Mesendoderm (in vitro differentiated cells): ENCODE data around the gene TMEM179.

Experiments
- DNase-seq: peaks from one replicate; pipeline ENCODE4 v3.0.0; 2013
- H2AK5ac ChIP-seq: 2 replicates; pipeline ENCODE4 v1.6.1; 2013; ENCODE audit warnings: low read length, inconsistent platforms
- H2BK120ac ChIP-seq: 2 replicates; pipeline ENCODE4 v1.6.1; 2013; ENCODE audit warnings: low read depth, mild to moderate bottlenecking, low read length, moderate library complexity, mixed read lengths
- H2BK15ac ChIP-seq: replicated peaks from 2 replicates; pipeline ENCODE4 v1.6.1; 2013; ENCODE audit warnings: low read depth, mild to moderate bottlenecking, moderate library complexity
- H2BK5ac ChIP-seq: 2 replicates; pipeline ENCODE4 v1.6.1; 2013; ENCODE audit warnings: low read length, inconsistent platforms
- H3K18ac ChIP-seq: 2 replicates; pipeline ENCODE4 v1.6.1; 2013; ENCODE audit warnings: mild to moderate bottlenecking, low read length, mixed read lengths
- H3K23ac ChIP-seq: one replicate; pipeline ENCODE4 v1.6.1; 2013; ENCODE audit warnings: low read length
- H3K27ac ChIP-seq: 2 replicates; pipeline ENCODE4 v1.5.1; 2013; ENCODE audit warnings: low read depth, mild to moderate bottlenecking, inconsistent platforms, low read length, moderate library complexity
- H3K27me3 ChIP-seq: 2 replicates; pipeline ENCODE4 v1.6.1; 2013; ENCODE audit warnings: low read length, control low read depth, mild to moderate bottlenecking, inconsistent platforms; ENCODE audit not compliant: insufficient read depth, poor library complexity
- H3K36me3 ChIP-seq: 2 replicates; pipeline ENCODE4 v1.6.1; 2013; ENCODE audit warnings: low read length, inconsistent platforms; ENCODE audit not compliant: control insufficient read depth, insufficient read depth
- H3K4ac ChIP-seq: one replicate; pipeline ENCODE4 v1.6.1; 2013; ENCODE audit warnings: low read depth, mild to moderate bottlenecking, low read length, moderate library complexity
- H3K4me1 ChIP-seq: 2 replicates; pipeline ENCODE4 v1.6.1; 2013; ENCODE audit warnings: low read depth, low read length, inconsistent platforms; ENCODE audit not compliant: control insufficient read depth
- H3K4me2 ChIP-seq: 2 replicates; pipeline ENCODE4 v1.6.1; 2013; ENCODE audit warnings: low read length
- H3K4me3 ChIP-seq: 2 replicates; pipeline ENCODE4 v1.5.1; 2013; ENCODE audit warnings: mild to moderate bottlenecking, low read length
- H3K56ac ChIP-seq: one replicate; pipeline ENCODE4 v1.6.1; 2013; ENCODE audit warnings: low read length
- H3K79me1 ChIP-seq: 2 replicates; pipeline ENCODE4 v1.6.1; 2013; ENCODE audit warnings: low read length, inconsistent platforms
- H3K79me2 ChIP-seq: 2 replicates; pipeline ENCODE4 v1.6.1; 2013; ENCODE audit warnings: mild to moderate bottlenecking, low read length; ENCODE audit not compliant: control insufficient read depth, insufficient read depth
- H3K9ac ChIP-seq: 2 replicates; pipeline ENCODE4 v1.6.1; 2013; ENCODE audit warnings: low read length, inconsistent platforms
- H4K5ac ChIP-seq: one replicate; pipeline ENCODE4 v1.6.1; 2013; ENCODE audit warnings: low read length
- H4K8ac ChIP-seq: one replicate; pipeline ENCODE4 v1.6.1; 2013; ENCODE audit warnings: low read depth, mild to moderate bottlenecking, control low read depth, low read length, moderate library complexity
- WGBS: extraction: QIAGEN DNeasy Blood & Tissue Kit; methylation state at CpG from one replicate; pipeline ENCODE4 v1.1.7; 2013; ENCODE audit warnings: low lambda C conversion rate, missing lambda C conversion rate; ENCODE audit not compliant: insufficient coverage; ENCODE audit errors: extremely low coverage; 5-methylcytosine and 5-hydroxymethylcytosine counted together

The TMEM179 gene

GRCh38 chr14:104554608-104555429 is 49.8 kb downstream of the TMEM179 start:
- no peak overlapping the region for H2AK5ac ChIP-seq
- no peak overlapping the region for H2BK15ac ChIP-seq
- H3K36me3 ChIP-seq, result no peaks in the 10 kb centered on the region
- H2BK5ac ChIP-seq, result no peak overlapping the region
- DNase-seq, result no peak
- no peak overlapping the region for H4K8ac ChIP-seq
- H3K4me3 ChIP-seq, result no peak overlapping the region
- H3K4me2 ChIP-seq, result no peak overlapping the region
- H3K4me1 ChIP-seq, result no peaks in the 10 kb centered on the region
- no peak overlapping the region for H3K18ac ChIP-seq
- H3K27me3 ChIP-seq, result no peaks in the 10 kb centered on the region
- H3K27ac ChIP-seq, result no peak overlapping the region
- H3K79me2 ChIP-seq, result no peaks in the 10 kb centered on the region
- H3K9ac ChIP-seq, result no peak overlapping the region
- H3K79me1 ChIP-seq, result no peaks in the 10 kb centered on the region
- H2BK120ac ChIP-seq, result no peak overlapping the region
- H3K4ac ChIP-seq, result no peak overlapping the region
- H3K56ac ChIP-seq, result no peak overlapping the region
- H3K23ac ChIP-seq, result no peak overlapping the region
- WGBS, result no CpG with 5 or more reads among the region's 26 CpGs
- H4K5ac ChIP-seq, result no peak overlapping the region

DNA sequence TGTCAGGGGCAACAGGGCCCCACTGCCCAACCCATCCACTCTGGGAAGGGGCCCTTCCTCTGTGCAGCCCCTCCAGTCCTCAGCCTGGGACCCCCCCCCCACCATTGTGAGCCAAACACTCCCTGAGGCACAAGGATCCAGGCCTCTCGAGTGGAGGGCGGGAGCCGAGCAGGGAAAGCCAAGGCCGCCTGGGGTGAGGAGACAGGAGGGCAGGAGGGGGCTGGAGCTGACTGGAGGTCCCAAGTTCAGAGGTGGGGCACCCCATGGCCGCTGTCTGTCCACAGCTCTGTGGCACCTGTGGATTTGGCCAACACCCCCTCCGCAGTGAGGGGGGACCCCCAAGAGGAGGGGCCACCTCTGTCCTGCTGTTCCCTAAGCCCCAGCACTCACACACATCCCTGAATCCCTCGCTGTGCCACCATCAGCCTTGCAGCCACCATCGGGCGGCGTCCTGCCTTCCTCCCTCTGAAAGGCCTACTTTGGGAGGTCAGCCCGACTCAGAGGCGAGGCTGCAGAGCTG is 50.4 kb downstream of the TMEM179 start:
- Histone ChIP-seq H4K5ac (no peak overlapping the region), H3K27me3 (no peaks in the 10 kb centered on the region), H3K56ac (no peak overlapping the region), H3K9ac (no peak overlapping the region), H3K4me2 (no peak overlapping the region), H3K4me3 (no peak overlapping the region), H3K79me2 (no peaks in the 10 kb centered on the region), H4K8ac (no peak overlapping the region), H3K23ac (no peak overlapping the region), H3K18ac (no peak overlapping the region), H3K4me1 (no peaks in the 10 kb centered on the region), H2BK5ac (no peak overlapping the region), H3K79me1 (no peaks in the 10 kb centered on the region), H3K4ac (no peak overlapping the region), H2BK15ac (no peak overlapping the region), H2AK5ac (no peak overlapping the region), H3K36me3 (no peaks in the 10 kb centered on the region), H3K27ac (no peak overlapping the region), H2BK120ac (no peak overlapping the region)
- no CpG with 5 or more reads among the region's 12 CpGs for WGBS
- no peak for DNase-seq

DNA sequence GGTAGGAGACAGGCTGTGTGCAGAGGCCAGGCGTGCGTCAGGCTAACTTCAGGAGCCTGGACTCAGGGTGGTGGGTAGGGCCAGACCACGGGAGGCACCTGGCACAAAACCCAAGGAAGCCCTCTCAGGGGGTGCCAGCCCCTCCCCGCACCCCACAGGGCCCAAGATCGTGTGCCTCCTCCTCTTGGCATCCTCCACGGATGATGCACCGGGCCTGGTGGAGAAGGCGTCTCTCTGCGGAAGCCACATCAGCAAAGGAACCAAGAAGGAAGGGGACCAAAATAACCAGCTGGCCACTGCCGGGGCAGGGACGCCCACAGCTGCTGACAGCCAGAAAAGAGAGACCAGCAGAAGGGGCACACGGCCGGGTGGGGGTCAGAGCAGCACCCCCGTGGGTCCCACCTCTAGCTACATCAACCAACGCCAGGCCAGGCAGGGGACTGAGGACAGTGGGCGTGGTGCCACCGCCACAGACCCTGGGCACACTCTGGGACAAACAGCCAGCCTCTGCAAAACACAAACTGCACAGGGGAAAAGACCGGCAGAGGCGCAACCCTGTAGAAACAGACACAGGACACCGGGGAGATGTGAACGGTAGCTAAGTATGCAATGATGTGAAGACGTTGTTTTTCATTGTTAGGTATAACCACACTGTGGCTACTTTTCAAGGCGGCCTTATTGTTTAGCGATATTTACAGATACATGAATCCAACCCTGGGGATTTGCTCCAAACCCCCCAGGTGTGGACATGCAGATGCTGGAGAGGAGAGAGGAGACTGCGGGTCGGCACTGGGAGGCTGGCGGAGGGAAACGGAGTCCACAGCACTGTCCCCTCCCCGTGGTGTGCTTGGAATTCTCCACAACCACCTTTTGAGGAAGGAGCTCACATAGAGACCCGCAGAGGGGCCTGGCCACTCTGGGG is 51.1 kb downstream of the TMEM179 start:
- no peaks in the 10 kb centered on the region for H3K36me3 ChIP-seq
- H3K23ac ChIP-seq, result no peak overlapping the region
- H2BK15ac ChIP-seq, result no peak overlapping the region
- H3K18ac ChIP-seq, result no peak overlapping the region
- no peak overlapping the region for H3K27ac ChIP-seq
- H4K8ac ChIP-seq, result no peak overlapping the region
- no peaks in the 10 kb centered on the region for H3K79me2 ChIP-seq
- H3K79me1 ChIP-seq, result no peaks in the 10 kb centered on the region
- H3K56ac ChIP-seq, result no peak overlapping the region
- H2BK120ac ChIP-seq, result no peak overlapping the region
- no peak overlapping the region for H4K5ac ChIP-seq
- no peaks in the 10 kb centered on the region for H3K4me1 ChIP-seq
- no peak for DNase-seq
- H2BK5ac ChIP-seq, result no peak overlapping the region
- H3K9ac ChIP-seq, result no peak overlapping the region
- no peak overlapping the region for H2AK5ac ChIP-seq
- no CpG with 5 or more reads among the region's 30 CpGs for WGBS
- no peak overlapping the region for H3K4ac ChIP-seq
- H3K27me3 ChIP-seq, result no peaks in the 10 kb centered on the region
- no peak overlapping the region for H3K4me2 ChIP-seq
- no peak overlapping the region for H3K4me3 ChIP-seq

GRCh38 chr14:104552738-104553125 is 51.8 kb downstream of the TMEM179 start:
- no peak overlapping the region for H4K5ac ChIP-seq
- no peak overlapping the region for H2BK5ac ChIP-seq
- H4K8ac ChIP-seq, result no peak overlapping the region
- H3K4me3 ChIP-seq, result no peak overlapping the region
- H3K4me1 ChIP-seq, result no peaks in the 10 kb centered on the region
- H3K27ac ChIP-seq, result no peak overlapping the region
- H3K56ac ChIP-seq, result no peak overlapping the region
- H3K9ac ChIP-seq, result no peak overlapping the region
- no peak overlapping the region for H2BK120ac ChIP-seq
- no peaks in the 10 kb centered on the region for H3K79me1 ChIP-seq
- no peak overlapping the region for H3K23ac ChIP-seq
- no peaks in the 10 kb centered on the region for H3K27me3 ChIP-seq
- H2BK15ac ChIP-seq, result no peak overlapping the region
- no peak overlapping the region for H3K4me2 ChIP-seq
- no peak for DNase-seq
- H3K36me3 ChIP-seq, result no peaks in the 10 kb centered on the region
- no CpG with 5 or more reads among the region's 9 CpGs for WGBS
- no peak overlapping the region for H3K4ac ChIP-seq
- no peak overlapping the region for H2AK5ac ChIP-seq
- H3K18ac ChIP-seq, result no peak overlapping the region
- H3K79me2 ChIP-seq, result no peaks in the 10 kb centered on the region

GRCh38 chr14:104551851-104552737 is 52.5 kb downstream of the TMEM179 start:
- Histone ChIP-seq H4K8ac (no peak overlapping the region), H3K9ac (no peak overlapping the region), H3K79me2 (no peaks in the 10 kb centered on the region), H3K4me3 (no peak overlapping the region), H2BK120ac (no peak overlapping the region), H3K4ac (no peak overlapping the region), H3K27ac (no peak overlapping the region), H4K5ac (no peak overlapping the region), H3K27me3 (no peaks in the 10 kb centered on the region), H3K23ac (peak overlapping the region; percentile 94), H3K18ac (no peak overlapping the region), H3K36me3 (no peaks in the 10 kb centered on the region), H2AK5ac (no peak overlapping the region), H3K79me1 (no peaks in the 10 kb centered on the region), H3K56ac (no peak overlapping the region), H2BK5ac (no peak overlapping the region), H3K4me1 (no peaks in the 10 kb centered on the region), H3K4me2 (no peak overlapping the region), H2BK15ac (no peak overlapping the region)
- DNase-seq, result peak; percentile 3
- no CpG with 5 or more reads among the region's 33 CpGs for WGBS
